Stimulated activated CD8-positive, alpha-beta memory T cell treated with anti-CD3 and anti-CD28 coated beads, Interleukin-7, amount 100 ng/mL, for 48 hours (primary cell): ENCODE measurements around the gene IZUMO4.
"Not testable (repeated sequence)": the region's sequence is repeated elsewhere in the genome, so short reads cannot be mapped to it uniquely, and the experiment has no call there.

Experiments used
- DNase-seq, 2 donors: peaks; one replicate each; pipeline ENCODE4 v3.0.0-alpha.2; 2020; ENCODE audit warnings: low read depth in 1 of 2; ENCODE audit errors: extremely low read depth in 1 of 2

Gene IZUMO4

DNA sequence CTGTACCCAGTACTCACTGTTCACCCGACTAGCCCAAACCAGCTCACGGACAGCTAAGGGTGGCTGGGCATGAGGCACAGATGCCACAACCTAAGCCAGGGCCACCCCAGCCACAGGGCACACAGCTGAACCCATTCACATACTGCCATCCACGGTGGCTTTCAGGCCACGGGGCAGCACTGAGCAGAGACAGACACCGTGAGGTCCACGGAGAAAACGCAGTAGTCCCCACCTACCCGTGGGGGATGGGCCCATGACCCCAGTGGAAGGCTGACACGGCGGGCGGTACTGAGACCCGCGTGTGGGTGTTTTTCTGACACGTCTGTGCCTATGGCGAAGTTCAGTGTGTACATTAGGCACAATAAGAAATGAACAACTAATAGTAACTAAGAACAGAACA is 25.5 kb downstream of the IZUMO4 start:
- no peak for DNase-seq

DNA sequence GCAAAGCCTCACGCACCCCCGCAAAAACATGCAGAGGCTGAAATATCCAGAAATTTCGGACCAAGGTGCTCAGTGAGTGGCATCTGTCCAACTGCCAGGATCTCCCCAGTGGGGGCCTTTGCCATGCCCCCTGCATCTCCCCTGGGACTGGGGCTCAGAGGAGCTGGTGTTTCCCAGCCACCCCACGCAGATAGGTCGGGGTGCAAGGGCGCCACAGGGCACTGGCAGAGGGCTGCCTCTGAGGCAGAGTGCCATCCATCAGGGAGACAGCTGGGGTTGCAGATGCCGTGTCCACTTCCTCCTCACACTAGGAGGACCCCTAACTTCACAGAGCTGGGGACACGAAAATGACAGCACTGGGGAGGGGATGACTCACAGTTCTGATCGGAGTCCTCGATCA is 26.3 kb downstream of the IZUMO4 start:
- no peak for DNase-seq

DNA sequence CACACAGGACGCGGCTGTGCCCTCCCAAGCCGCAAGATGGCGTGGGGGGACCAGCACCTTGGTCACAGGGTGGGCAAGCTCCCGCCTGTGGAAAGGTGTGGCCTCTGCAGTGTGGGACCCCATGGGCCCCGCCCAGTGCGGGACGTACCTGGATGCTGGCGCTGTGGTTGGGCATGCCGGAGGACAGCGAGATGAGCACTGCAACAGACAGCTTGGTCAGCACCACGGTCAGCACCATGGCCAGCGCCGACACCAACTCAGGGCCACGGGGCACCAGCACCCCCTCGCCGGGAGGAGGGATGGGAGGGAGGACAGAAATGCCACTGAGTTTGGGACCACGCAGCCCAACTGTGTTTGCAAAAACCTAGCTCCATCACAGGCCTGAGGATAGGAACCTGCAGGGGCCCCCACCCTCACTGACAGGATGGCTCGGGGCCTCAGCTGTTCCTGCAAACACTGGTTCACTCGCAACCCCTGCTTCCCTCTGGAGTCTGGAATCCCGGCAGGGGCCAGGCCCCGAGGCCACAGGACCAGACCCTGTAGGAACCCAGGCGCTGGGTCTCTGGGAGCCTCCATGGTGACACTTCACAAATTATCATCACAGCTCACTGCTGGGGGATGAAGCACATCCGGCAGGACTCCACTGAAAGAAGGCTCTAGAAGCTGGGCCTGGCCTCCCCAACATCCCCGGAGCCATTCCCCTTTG is 27.1 kb downstream of the IZUMO4 start:
- DNase-seq: no peak

DNA sequence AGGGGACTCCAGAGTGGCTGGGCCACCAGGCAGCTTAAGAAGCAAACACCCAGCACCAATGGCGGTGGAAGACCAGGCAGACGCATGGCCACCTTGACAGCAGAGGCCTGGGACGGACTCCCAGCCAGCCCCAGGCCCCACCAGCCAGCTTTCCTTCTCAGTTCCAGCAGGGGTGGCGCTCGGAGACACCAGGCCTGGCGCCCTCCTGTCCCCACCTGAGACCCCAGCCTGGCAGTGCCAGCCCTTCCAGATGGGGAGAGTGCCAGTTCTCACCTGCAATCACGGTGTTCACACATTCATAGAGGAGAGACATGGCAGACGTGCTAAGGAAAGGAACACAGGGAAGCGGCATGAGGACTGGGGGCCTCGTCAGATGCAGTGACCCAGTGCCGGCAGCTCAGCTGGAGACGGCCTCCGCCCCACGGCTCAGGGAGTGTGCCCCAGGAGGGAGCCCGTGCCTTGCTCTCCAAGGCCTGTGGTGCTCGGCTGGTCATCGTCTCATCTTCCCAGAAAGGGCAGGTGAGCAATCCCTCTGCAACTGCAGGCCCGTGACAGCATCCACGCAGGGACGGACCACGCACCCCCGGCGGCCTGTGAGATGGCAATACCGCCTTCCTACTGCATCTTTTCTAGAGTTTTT is 30.3 kb downstream of the IZUMO4 start:
- no peak for DNase-seq

DNA sequence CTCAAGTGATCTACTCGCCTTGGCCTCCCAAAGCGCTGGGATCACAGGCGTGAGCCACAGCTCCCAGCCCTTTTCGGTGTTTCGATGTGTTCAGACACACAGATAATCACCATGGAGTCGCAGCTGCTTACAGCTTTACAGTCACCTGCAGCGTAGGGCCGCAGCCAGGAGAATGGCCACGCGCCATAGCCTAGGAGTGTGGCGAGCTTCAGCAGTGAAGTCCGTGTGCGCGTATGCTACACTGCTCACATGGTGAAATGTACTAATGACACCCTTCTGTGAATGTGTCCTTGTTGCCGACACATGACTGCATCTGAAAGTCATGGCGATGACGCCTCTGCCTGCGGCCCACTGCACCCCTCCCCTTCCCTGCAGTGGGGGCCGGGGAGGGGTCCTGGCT is 31.0 kb downstream of the IZUMO4 start:
- DNase-seq: no peak

DNA sequence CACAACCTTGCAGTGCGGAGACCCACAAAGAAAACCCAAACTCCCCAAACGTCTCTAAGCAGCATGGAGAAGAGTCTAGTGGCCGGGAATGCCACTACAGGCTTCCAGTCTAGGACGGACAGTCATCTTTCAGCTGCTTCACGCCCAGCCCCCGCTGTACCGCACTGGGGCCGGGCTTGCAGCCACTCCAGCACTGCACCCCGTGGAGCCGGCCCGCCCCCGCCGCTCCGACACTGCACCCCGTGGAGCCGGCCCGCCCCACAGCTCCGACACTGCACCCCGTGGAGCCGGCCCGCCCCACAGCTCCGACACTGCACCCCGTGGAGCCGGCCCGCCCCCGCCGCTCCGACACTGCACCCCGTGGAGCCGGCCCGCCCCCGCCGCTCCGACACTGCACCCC is 31.5 kb downstream of the IZUMO4 start:
- not testable (repeated sequence) for DNase-seq

DNA sequence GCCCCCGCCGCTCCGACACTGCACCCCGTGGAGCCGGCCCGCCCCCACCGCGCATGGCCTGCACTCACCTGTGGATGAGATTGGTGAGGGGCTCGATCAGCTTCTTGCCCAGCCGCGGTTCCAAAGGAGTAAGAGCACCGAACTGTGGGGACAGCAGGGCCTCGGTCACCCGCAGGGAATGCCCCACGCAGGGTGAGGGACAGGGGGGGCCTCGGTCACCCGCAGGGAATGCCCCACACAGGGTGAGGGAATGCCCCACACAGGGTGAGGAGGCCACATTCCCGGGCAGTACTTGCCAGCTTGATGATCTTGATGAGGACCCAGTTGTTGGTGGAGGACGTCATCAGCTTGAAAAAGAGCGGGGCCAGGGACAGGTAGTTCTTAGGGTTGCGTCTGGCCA is 32.3 kb downstream of the IZUMO4 start:
- DNase-seq: no peak

DNA sequence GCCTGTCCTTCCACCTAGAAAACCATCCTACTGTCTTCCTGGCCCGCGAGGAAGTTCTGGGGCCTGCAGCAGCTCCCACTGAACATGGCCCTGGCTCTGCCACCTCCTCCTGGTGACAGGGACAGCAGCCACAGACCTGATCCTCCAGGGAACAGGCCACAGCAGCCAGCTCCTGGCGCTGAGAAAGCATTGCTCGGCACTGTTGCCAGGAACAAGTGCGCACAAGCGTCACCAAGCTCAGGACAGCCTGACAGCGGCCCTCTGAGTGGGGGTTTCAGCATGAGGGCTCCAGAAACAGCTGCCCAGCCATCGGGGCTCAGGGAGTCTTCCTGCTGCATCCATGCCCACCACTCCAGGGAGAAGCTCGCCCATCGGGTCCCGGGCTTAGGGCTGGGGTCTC is 32.8 kb downstream of the IZUMO4 start:
- DNase-seq: no peak

DNA sequence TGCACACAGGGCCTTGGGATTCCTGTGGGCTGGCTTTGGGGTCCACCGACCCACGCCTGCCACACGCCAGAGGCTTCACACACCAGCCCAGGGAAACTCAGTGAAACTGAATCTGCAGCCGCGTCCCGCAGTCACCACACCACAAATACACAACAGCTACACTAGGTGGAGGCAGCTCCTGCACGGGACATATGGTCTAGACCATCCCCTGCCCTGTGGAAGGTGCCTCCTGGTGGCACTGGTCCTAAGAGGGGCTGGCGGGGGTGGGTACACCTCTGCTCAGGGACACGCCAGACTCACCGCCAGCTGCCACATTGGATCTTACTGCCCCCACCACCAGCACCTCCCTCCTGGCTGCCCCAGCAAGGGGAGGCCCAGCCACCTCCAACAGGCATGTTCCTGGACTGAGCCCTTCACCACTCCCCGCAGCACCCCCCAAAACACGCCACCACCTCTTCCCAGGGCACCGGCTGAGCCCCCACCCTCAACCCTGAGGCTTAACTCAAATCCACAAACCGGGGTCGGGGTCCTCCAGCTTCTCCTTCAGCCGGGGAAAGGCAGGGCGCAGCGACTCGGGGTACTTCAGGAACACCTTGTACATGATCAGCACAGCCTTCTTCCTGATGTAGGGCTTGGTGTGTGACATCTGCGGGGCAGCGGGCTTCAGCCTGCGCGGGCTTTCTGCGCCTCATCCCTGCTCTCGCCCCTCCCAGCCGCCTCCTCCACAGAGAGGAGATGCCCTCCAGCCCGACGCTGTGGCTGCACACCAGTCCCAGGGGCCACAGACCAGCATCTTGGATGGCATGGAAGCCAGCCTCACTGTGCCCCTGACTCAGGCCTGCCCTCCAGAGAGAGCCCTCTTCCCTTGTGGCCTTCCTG is 33.4 kb downstream of the IZUMO4 start:
- no peak for DNase-seq

DNA sequence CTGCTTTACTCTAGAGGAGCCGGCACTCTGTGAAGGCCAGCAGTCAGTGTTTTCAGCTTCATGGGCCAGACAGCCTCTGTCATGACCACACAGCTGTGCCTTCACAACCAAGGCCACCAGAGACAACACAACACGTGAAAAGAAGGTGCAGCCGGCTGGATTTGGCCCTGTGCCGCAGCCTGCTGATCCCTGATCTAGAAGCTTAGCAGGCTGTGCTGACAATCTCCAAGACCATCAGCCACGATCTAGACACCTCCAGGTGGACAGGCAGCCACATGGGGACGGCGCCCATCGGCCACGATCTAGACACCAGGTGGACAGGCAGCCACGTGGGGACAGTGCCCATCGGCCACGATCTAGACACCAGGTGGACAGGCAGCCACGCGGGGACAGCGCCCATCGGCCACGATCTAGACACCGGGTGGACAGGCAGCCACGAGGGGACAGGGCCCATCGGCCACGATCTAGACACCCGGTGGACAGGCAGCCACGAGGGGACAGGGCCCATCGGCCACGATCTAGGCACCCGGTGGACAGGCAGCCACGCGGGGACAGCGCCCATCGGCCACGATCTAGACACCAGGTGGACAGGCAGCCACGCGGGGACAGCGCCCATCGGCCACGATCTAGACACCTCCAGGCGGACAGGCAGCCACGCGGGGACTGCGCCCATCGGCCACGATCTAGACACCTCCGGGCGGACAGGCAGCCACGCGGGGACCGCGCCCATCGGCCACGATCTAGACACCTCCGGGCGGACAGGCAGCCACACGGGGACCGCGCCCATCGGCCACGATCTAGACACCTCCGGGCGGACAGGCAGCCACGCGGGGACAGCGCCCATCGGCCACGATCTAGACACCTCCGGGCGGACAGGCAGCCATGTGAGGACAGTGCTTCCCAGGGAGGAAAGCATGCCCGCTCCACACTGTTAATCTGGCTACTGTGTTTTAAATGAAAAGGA is 34.6 kb downstream of the IZUMO4 start:
- DNase-seq: not testable (repeated sequence)

DNA sequence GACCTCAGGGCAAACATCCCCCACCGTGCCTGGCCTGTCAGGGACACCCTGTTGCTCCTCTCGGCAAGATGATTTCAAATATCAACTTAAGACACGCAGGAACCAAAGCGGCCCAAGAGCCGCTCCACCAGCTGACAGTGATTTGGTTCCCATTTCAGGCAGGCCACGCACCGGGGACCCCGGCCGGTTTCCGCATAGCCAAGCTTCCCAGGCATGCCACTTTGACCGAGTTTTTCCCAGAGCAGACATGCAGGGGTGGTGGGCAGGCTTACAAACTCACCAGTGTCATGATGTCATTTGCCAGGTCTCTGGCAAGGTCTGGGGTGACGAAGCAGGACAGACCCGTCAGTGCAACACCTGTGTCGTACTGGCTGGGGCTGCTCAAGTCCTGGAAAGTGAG is 35.5 kb downstream of the IZUMO4 start:
- no peak for DNase-seq

DNA sequence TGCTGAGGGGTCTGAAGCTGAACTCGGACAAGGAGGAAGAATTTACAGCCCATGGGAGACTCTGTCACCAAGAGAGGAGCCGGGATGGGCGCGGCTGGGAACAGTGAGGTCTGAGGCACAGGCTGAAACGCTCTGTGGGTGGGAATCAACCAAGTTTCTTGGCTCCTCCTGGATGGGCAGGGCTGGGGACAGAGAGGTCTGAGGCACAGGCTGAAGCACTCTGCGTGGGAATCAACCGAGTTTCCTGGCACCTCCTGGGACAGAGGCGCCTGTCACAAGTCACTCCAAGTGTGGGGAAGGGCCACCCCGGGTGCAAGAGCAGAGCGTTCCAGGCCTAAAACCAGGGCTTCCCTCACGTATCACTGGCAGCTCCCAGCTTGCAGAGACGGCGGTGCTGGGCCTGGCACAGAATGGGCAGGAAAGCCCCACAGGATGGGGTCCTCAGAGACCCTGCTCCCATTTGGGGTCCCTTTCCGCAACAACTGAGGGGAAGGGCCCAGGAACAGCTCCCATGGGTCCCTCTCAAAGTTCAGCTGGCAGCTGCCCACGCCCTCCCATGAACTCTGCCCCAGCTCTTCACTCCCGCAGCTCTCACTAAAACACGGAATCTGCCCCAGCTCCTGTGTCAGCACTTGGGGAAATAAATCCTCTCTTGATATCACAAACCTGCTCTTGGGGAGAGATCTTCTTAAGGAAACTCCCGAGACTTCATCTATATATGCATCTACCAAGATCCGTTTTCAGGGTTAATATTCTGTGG is 36.2 kb downstream of the IZUMO4 start:
- DNase-seq: no peak

DNA sequence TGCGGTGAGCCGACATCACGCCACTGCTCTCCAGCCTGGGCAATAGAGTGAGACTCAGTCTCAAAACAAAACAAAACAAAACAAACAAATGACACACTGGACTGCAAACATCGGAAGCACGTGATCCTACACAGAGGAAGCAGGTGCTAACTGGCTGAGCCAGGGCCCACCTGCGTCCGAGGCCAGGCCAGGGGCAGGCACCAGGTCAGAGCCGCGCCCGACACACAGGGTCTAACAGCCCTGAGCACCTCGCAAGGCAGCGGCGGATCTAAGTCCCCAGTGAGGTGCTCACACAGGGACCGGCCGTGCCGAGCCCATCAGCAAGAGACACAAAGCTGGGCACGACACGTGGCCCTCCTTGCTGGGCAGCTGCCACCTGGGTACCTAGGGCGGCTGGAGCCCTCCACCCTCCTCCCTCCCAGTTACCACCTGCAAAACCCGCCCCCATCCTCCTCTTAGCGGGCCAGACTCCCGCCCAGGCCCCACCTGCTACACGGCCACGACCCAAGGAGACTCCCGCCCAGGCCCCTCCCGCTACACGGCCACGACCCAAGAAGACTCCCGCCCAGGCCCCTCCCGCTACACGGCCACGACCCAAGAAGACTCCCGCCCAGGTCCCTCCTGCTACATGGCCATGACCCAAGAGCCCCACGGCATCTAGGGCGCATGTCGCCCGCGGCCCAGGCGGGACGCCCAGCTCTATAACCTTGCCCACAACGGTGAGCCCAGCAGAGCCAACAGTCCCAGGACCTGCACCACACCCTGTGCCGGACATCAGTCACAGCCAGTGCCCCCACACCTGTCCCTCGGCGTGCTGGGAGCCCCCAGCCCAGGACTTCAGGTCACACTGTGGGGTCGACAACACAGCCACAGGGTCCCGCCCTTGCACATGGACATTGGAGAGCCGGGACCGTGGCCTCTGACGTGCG is 39.0 kb downstream of the IZUMO4 start:
- DNase-seq: no peak

DNA sequence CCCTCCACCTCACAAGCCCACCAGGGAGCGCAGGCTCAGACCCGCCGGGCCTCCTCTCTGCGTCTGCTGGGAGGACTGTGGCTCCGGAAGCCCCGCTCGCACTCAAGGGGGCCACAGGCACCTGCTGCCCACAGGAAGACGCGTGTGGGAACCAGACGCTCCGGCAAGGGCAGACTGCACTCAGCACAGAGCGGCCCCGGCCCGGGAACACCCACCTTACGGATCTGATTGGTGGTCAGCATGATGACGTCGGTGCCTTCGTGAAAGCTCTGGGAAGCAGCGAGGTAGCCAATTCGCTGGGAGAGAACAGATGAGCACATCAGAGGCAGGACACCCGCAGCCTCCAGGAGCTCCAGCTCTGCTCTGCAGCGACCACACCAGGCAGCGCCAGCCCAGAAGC is 40.1 kb downstream of the IZUMO4 start:
- no peak for DNase-seq

DNA sequence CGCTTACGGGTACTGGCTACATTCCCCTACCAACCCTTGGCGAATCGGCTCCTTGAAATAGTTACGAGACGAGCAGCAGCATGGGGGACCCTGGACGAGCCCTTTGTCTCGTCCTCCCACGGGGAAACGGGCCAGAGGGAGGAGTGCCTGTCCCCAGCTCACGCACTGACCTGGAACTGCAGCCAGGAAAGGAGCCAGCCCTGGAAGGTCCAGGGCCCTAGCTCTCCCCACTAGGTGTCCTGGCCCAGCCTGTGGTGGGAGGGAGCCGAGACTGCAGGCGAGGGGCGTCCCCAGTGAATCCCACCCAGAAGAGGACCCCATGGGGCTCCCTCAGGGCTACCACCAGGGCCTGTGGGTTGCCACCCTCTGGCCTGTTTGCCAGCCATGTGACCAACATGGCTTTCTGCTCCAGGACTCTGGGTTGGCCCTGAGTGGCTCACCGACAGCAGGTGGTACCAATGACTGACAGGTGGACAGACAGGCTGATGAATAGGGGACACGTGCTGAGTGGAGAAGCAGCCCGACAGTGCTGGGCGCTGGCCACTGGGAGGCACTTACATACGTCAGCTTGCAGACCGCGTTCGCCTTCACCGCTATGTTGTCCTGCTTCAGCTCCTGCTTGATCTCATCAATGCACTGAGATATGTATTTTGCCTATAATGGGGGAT is 41.5 kb downstream of the IZUMO4 start:
- DNase-seq: no peak

DNA sequence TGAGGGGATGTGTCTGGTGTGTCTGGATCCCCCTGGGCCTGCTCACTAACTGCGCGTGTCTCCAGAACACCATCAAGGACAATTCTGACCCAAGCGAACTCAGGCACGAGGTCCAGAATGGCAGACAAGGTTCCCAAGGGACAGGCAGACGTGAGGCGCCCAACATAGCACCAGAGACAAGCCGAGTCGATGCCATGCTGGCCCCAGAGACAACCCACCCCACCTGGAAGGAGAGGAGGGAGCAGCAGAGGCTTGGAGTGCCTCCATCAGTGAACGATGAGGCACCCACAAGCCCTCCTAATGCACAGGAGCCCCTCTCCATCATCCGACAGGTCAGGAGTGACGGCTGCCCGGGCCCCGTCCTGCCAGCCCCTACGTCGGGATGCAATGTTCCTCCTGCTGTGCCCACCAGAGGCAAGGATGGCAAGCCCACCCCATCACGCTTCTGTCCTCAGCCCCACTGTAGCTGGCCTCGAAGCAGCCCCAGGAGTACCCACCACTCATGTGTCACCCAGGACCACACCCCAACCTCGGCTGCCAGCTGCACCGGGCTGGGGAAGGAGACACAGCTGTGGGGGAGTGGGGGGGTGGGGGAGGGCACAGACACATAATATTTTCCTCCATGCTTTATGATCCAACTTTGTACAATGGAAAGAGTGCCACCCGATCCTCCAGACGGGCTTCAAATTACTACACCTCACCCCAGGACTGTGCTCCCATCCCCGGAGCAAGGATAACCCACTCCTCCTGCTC is 42.8 kb downstream of the IZUMO4 start:
- no peak for DNase-seq

DNA sequence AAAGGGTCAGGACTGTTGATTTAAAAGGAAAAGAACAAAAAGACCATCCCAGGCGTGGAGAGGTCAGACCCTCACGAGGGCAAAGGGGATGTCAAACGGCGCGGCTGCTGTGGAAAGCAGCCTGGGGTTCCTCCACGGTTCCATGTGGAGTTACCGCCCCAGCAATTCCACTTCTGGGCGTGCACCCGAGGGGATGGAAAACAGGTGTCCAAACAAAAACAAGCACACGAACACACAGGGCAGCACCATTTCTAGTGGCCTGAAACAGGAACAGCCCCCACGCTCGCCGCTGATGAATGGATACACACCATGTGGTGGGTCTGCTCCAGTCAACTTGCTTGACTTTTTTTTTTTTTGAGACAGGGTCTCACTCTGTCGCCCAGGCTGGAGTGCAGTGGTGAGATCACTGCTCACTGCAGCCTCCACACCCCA is 43.4 kb downstream of the IZUMO4 start:
- DNase-seq: no peak
